Measurements from ENCODE around the gene CATSPERZ.

The CATSPERZ gene

GRCh38 chr11:64342869-64343745 is 42.9 kb downstream of the CATSPERZ start:
- no peak for DNase-seq

DNA sequence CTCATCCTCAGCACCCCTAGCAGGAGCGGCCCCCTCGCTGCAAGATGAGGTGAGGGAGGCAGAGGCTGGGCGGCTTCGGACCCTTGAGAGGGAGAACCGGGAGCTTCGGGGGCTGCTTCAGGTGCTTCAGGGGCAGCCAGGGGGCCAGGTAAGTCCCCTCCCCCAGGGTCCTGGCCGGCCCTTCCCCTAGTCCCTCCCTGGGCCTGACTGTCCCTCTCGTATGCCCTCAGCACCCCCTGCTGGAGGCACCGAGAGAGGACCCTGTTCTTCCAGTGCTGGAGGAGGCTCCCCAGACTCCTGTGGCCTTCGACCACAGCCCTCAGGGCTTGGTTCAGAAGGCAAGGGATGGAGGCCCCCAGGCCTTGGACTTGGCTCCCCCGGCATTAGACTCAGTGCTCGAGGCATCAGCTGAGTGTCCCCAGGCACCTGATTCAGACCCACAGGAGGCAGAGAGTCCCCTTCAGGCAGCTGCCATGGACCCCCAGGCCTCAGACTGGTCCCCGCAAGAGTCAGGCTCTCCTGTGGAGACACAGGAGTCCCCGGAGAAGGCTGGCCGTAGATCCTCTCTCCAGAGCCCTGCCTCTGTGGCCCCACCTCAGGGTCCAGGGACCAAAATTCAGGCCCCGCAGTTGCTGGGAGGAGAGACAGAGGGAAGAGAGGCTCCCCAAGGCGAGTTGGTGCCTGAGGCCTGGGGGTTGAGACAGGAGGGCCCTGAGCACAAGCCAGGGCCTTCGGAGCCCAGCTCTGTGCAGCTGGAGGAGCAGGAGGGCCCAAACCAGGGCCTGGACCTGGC is 43.8 kb downstream of the CATSPERZ start:
- no peak for DNase-seq

- no peak for DNase-seq
Measured at GRCh38 chr11:64344787-64345186, 44.6 kb downstream of the CATSPERZ start.

GRCh38 chr11:64347193-64347867 is 47.2 kb downstream of the CATSPERZ start:
- DNase-seq: no peak

DNA sequence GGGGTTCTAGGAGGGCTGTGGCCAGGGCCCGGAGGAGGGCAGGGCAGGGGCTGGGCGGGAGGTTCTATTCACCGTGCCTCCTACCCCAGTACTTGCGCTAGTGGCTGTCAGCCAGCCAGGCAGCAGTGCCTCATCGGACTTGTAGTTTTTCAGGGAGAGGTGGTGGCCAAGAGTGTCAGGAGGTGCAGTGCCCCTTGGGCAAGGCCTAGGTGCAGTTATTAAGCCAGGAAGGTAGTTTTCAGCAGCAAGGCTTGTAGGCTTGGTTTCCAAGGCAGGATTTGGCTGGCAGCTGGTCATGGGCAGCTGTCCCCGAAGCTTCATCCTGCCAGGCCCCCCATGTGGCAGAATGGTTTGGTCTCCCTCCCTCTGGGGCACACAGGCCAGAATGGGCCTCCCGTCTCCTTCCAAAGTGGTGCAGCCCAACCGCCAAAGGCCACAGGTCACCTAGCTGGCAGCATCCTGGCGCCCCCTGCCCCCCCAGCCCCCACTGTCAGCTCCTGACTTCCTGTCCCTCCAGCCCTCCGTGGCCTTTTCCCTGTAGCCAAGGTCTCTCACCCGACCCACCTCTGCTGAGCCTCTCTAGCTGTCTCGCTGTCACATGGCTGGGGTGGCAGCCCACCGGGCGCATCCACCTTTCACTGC is 48.3 kb downstream of the CATSPERZ start:
- DNase-seq: no peak

DNA sequence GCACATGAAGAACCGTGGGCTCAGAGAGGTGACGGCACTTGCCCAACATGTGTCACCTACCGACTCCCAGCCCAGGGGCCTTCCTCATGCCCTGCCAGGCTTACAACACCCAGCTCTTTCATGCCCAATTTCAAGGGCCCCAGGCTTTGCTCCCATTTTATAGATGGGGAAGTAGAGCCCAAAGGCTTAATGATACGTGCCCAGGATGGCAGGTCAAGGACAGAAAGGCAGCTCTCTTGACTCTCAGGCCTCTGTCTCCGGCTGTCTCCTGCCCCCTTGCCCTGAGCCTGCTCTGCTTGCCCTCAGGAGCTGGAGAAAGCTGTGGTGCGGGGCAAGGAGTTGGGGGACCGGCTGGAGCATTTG is 48.8 kb downstream of the CATSPERZ start:
- DNase-seq: no peak

- no peak for DNase-seq
Measured at GRCh38 chr11:64349404-64349803, 49.2 kb downstream of the CATSPERZ start.

GRCh38 chr11:64351136-64351631 is 51.0 kb downstream of the CATSPERZ start:
- DNase-seq: no peak

GRCh38 chr11:64352099-64352994 is 52.2 kb downstream of the CATSPERZ start:
- DNase-seq: no peak

DNA sequence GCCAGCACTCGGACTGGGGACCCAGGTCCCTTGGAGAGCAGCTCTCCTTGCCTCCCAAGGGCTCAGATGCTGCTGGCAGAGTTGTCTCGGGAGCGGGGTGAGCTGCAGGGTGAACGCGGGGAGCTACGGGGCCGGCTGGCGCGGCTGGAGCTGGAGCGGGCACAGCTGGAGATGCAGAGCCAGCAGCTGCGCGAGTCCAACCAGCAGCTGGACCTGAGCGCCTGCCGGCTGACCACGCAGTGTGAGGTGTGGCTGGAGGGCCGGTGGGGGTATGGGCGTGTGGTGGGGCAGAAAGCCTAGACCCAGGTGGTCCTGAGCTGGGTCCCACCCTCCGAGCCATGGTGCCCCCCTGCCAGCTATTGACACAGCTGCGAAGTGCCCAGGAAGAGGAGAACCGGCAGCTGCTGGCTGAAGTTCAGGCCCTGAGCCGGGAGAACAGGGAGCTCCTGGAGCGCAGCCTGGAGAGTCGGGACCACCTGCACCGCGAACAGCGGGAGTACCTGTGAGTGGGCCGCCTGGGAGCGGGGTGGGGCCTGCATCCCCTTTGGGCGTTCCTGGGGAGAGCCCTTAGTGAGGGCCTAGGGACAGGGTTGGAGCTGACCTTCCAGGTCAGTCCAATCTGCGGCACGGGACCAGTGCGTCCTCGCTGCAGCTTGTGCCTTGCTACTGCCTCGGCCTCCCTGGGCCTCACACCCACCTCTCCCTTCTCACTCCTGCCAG is 53.0 kb downstream of the CATSPERZ start:
- no peak for DNase-seq

- no peak for DNase-seq
Measured at GRCh38 chr11:64353715-64354506, 53.8 kb downstream of the CATSPERZ start.

Measured in amniotic stem cell (primary cell).